GM23338 (cell line): Measurements from ENCODE around the gene VMP1. TPM values are rescaled to one million over a fixed set of nuclear protein-coding genes. Genes with fewer than 3 reads are reported as not detected.
"Not testable (repeated sequence)": the region's sequence is repeated elsewhere in the genome, so short reads cannot be mapped to it uniquely, and the experiment has no call there.

Experiments used
- ATAC-seq: fragments of 200-7000 bp; cut with Tn5 transposase; 3 replicates; pipeline ENCODE4 v1.9.1; 2020
- DNase-seq: peaks from one replicate; pipeline ENCODE4 v3.0.0-alpha.2; 2015; ENCODE audit warnings: low spot score
- H2AFZ ChIP-seq: fragments of 200-600 bp; sonication (generic); 2 replicates; pipeline ENCODE4 v1.8.0; 2016; ENCODE audit warnings: antibody characterized with exemption, mild to moderate bottlenecking, moderate library complexity
- H3F3A ChIP-seq: fragments of 200-600 bp; sonication (generic); replicated peaks from 2 replicates; pipeline ENCODE4 v1.8.0; 2017; ENCODE audit warnings: antibody characterized with exemption, mixed run types, low read depth
- H3K27ac ChIP-seq: fragments of 200-600 bp; sonication (generic); 2 replicates; pipeline ENCODE4 v1.6.1; 2016; ENCODE audit warnings: low read depth
- H3K27me3 ChIP-seq: fragments of 200-600 bp; sonication (generic); 2 replicates; pipeline ENCODE4 v1.8.0; 2016; ENCODE audit warnings: mild to moderate bottlenecking, mixed run types, moderate library complexity; ENCODE audit not compliant: insufficient read depth
- H3K36me3 ChIP-seq: fragments of 200-600 bp; sonication (generic); 2 replicates; pipeline ENCODE4 v1.8.0; 2016; ENCODE audit warnings: mild to moderate bottlenecking; ENCODE audit not compliant: insufficient read depth
- H3K4me1 ChIP-seq: fragments of 200-600 bp; sonication (generic); 2 replicates; pipeline ENCODE4 v1.8.0; 2016; ENCODE audit warnings: mild to moderate bottlenecking, moderate library complexity; ENCODE audit not compliant: insufficient read depth
- H3K4me2 ChIP-seq: fragments of 200-600 bp; sonication (generic); 2 replicates; pipeline ENCODE4 v1.7.1; 2017; ENCODE audit warnings: mixed run types
- H3K4me3 ChIP-seq: fragments of 200-600 bp; sonication (generic); 2 replicates; pipeline ENCODE4 v1.6.1; 2016; ENCODE audit warnings: mixed run types
- H3K79me2 ChIP-seq: fragments of 200-600 bp; sonication (generic); replicated peaks from 2 replicates; pipeline ENCODE4 v1.8.0; 2017; ENCODE audit warnings: mild to moderate bottlenecking; ENCODE audit not compliant: insufficient read depth
- H3K9me2 ChIP-seq: fragments of 200-600 bp; sonication (generic); 2 replicates; pipeline ENCODE4 v1.8.0; 2017; ENCODE audit not compliant: insufficient read depth
- H4K20me1 ChIP-seq: fragments of 200-600 bp; sonication (generic); replicated peaks from 2 replicates; pipeline ENCODE4 v1.8.0; 2017; ENCODE audit warnings: mild to moderate bottlenecking; ENCODE audit not compliant: insufficient read depth
- H3K27ac Mint-ChIP-seq: 2 replicates; pipeline ENCODE4 v1.8.0; 2020; ENCODE audit warnings: inconsistent platforms, mild to moderate bottlenecking, moderate library complexity, mixed read lengths
- H3K27me3 Mint-ChIP-seq: 3 replicates; pipeline ENCODE4 v1.8.0; 2022; ENCODE audit warnings: low read depth, mild to moderate bottlenecking, moderate library complexity, mixed read lengths, inconsistent platforms; ENCODE audit not compliant: insufficient read depth, poor library complexity
- H3K36me3 Mint-ChIP-seq: 3 replicates; pipeline ENCODE4 v1.8.0; 2021; ENCODE audit warnings: low read depth, mild to moderate bottlenecking, inconsistent platforms, moderate library complexity, mixed read lengths
- H3K4me1 Mint-ChIP-seq: 3 replicates; pipeline ENCODE4 v1.8.0; 2020; ENCODE audit warnings: mild to moderate bottlenecking, inconsistent platforms, mixed read lengths
- H3K4me3 Mint-ChIP-seq: 3 replicates; pipeline ENCODE4 v1.8.0; 2021; ENCODE audit warnings: moderate library complexity, mild to moderate bottlenecking, inconsistent platforms, mixed read lengths
- H3K9me3 Mint-ChIP-seq: 3 replicates; pipeline ENCODE4 v1.8.0; 2020; ENCODE audit warnings: moderate library complexity, mild to moderate bottlenecking, inconsistent platforms, mixed read lengths
- NANOG ChIP-seq: IDR thresholded peaks from 2 replicates; pipeline ENCODE4 v1.6.1; 2016; ENCODE audit warnings: antibody characterized with exemption, borderline replicate concordance
- ZNF114 ChIP-seq: fragments of 250-450 bp; sonication (Bioruptor Pico); IDR thresholded peaks from 2 replicates; pipeline ENCODE4 v1.5.0; 2020; ENCODE audit warnings: mild to moderate bottlenecking, moderate library complexity
- ZNF462 ChIP-seq: fragments of 250-450 bp; sonication (Bioruptor Pico); IDR thresholded peaks from 2 replicates; pipeline ENCODE4 v1.5.0; 2020; ENCODE audit warnings: mild to moderate bottlenecking, moderate library complexity
- polyA plus RNA-seq: library from polyadenylated mRNA; unstranded; fragments of >200 nt; fragmentation: Nextera tagmentation; extraction: Ambion mirVana; gene quantifications from 2 replicates; pipeline ENCODE4 v1.2.1, GENCODE V29; 2016
- total RNA-seq: library from RNA; depleted of rRNA; stranded (reverse); fragments of >200 nt; shearing (Covaris generic); gene quantifications from 2 replicates; pipeline ENCODE4 v1.2.3, GENCODE V29; 2014

VMP1 gene
- total and polyA plus RNA-seq, 2 experiments from 2014 or later: 70.1 to 112 TPM

DNA sequence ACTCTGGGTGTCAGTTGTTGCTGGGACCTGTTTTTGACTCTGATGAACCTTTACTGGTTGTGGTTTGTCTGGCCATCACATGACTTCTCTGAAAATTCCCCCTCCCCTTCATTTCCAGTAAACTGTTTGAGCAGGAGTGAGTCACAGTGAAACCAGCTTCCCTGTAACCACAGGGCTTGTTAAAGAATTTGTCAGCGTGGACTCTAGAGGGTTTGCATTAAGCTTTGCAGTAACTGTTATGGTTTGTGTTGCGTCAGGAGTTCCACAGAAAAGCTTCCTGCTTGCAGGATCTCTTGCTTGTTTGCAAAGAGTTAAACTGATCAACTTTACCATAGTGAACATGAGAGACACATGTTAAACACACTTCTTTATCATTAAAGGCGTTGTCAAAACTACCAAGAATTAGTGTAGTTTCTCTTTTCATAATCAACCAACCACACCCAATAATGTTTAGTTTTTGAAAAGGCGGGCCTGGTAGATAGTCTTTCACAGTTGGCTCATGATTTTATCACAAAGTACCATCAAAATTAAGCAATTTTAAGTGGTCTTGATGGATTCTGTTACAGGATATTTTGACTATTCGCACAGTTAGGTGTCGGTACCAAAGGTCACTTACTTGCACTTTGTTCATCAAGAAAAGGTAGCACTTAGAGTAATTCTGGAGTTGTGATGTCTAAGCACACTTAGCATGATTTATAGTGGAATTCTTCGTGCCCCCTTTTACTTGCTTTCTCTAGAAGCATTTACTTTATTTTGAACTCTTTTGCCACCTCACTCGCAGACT, 79.3 kb downstream of the VMP1 start:
- peak overlapping the region; percentile 4; the same call in 1 of the 2 replicates for H3K4me2 ChIP-seq
- DNase-seq: peak; percentile 68
- H3K27ac Mint-ChIP-seq: peak overlapping the region; percentile 97

GRCh38 chr17:59789849-59790248, 82.4 kb downstream of the VMP1 start:
- ATAC-seq, H3K36me3 ChIP-seq, H4K20me1 ChIP-seq, H3F3A ChIP-seq, H3K27me3 Mint-ChIP-seq, H3K4me3 Mint-ChIP-seq, H3K79me2 ChIP-seq, H2AFZ ChIP-seq, DNase-seq, H3K36me3 Mint-ChIP-seq, H3K9me3 Mint-ChIP-seq, H3K4me3 ChIP-seq, H3K4me2 ChIP-seq, H3K27me3 ChIP-seq, H3K9me2 ChIP-seq, H3K27ac ChIP-seq: not testable (repeated sequence)
- Mint-ChIP-seq H3K4me1 (peaks cover 20% of the 10 kb centered on the region), H3K27ac (0 out of 2 replicates have a peak overlapping the region, but pooled peaks have one; percentile 48)
- peaks cover 21% of the 10 kb centered on the region for H3K4me1 ChIP-seq

More for the DNA sequence above, 79.3 kb downstream of the VMP1 start:
- no peaks in the 10 kb centered on the region for H3K9me2 ChIP-seq
- peaks cover 41% of the 10 kb centered on the region for H3K4me1 Mint-ChIP-seq
- ATAC-seq: peak; percentile 76
- no peaks in the 10 kb centered on the region for H3K9me3 Mint-ChIP-seq
- H2AFZ ChIP-seq: no peak overlapping the region
- no peaks in the 10 kb centered on the region for H4K20me1 ChIP-seq
- H3K4me3 Mint-ChIP-seq: peak overlapping the region; percentile 29; the same call in 1 of the 3 replicates
- no peaks in the 10 kb centered on the region for H3K79me2 ChIP-seq
- no peaks in the 10 kb centered on the region for H3K27me3 ChIP-seq
- peaks cover 2% of the 10 kb centered on the region for H3K27me3 Mint-ChIP-seq
- peak overlapping the region; percentile 87 for H3K27ac ChIP-seq
- no peaks in the 10 kb centered on the region for H3K36me3 ChIP-seq
- H3F3A ChIP-seq: no peaks in the 10 kb centered on the region
- peaks cover 36% of the 10 kb centered on the region for H3K4me1 ChIP-seq
- no peak for TF ChIP-seq NANOG
- TF ChIP-seq ZNF114 (CRISPR knock-in tag): no peak
- no peak for TF ChIP-seq ZNF462 (CRISPR knock-in tag)
- H3K4me3 ChIP-seq: no peak overlapping the region
- no peaks in the 10 kb centered on the region for H3K36me3 Mint-ChIP-seq

DNA sequence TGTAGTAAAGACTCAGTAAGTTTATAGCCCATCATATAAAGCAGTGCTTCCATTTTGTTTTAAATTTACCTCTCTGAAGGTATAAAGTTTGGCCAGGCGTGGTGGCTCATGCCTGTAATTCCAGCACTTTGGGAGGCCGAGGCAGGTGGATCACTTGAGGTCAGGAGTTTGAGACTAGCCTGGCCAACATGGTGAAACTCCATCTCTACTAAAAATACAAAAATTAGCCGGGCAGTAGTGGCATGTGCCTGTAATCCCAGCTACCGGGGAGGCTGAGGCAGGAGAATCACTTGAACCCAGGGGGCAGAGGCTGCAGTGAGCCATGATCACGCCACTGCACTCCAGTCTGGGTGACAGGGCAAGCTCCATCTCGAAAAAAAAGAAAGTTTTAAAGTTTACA, 83.0 kb downstream of the VMP1 start:
- H3K27me3 Mint-ChIP-seq, H3K27me3 ChIP-seq, H3K36me3 Mint-ChIP-seq, ATAC-seq, DNase-seq, H3F3A ChIP-seq, H4K20me1 ChIP-seq, H3K79me2 ChIP-seq, H3K36me3 ChIP-seq, H3K27ac ChIP-seq, H3K4me3 ChIP-seq, H3K4me3 Mint-ChIP-seq, H2AFZ ChIP-seq, H3K9me2 ChIP-seq, H3K4me2 ChIP-seq, H3K9me3 Mint-ChIP-seq: not testable (repeated sequence)
- peaks cover 15% of the 10 kb centered on the region for H3K4me1 Mint-ChIP-seq
- H3K4me1 ChIP-seq: peaks cover 16% of the 10 kb centered on the region; the same call in 1 of the 2 replicates
- 0 out of 2 replicates have a peak overlapping the region, but pooled peaks have one; percentile 48 for H3K27ac Mint-ChIP-seq
